HepG2 (cell line): Measurements from ENCODE around the gene NAPG. TPM values are rescaled to one million over a fixed set of nuclear protein-coding genes. Genes with fewer than 3 reads are reported as not detected.

ENCODE experiments used
- CHCHD3 ChIP-seq: sonication (generic); formaldehyde crosslinking; IDR thresholded peaks from 2 replicates; pipeline ENCODE4 v1.8.0; 2022; ENCODE audit warnings: mild to moderate bottlenecking, missing genetic modification reagents, moderate library complexity
- ELF4 ChIP-seq: sonication (generic); formaldehyde crosslinking; IDR thresholded peaks from 2 replicates; pipeline ENCODE4 v1.5.0; 2020; ENCODE audit warnings: missing genetic modification reagents, mild to moderate bottlenecking, moderate library complexity, borderline replicate concordance
- HOXA5 ChIP-seq: sonication (generic); formaldehyde crosslinking; IDR thresholded peaks from 2 replicates; pipeline ENCODE4 v1.4.0; 2020; ENCODE audit warnings: missing genetic modification reagents
- KDM1A ChIP-seq: IDR thresholded peaks from 2 replicates; pipeline ENCODE4 v1.6.1; 2016; ENCODE audit warnings: missing compliant biosample characterization
- PRPF4 ChIP-seq: fragments of 200-400 bp; formaldehyde crosslinking; IDR thresholded peaks from 2 replicates; pipeline ENCODE4 v1.6.1; 2016; ENCODE audit warnings: low read length, low read depth; ENCODE audit not compliant: poor library complexity, severe bottlenecking
- SSRP1 ChIP-seq: IDR thresholded peaks from 2 replicates; pipeline ENCODE4 v1.6.1; 2016; ENCODE audit warnings: control low read depth
- STAG1 ChIP-seq: sonication (generic); formaldehyde crosslinking; IDR thresholded peaks from 2 replicates; pipeline ENCODE4 v1.4.0; 2020; ENCODE audit warnings: missing genetic modification reagents
- ZBTB26 ChIP-seq: IDR thresholded peaks from 2 replicates; pipeline ENCODE4 v1.6.1; 2016; ENCODE audit warnings: missing compliant biosample characterization, missing genetic modification reagents, borderline replicate concordance
- ZNF407 ChIP-seq: sonication (generic); formaldehyde crosslinking; IDR thresholded peaks from one replicate; pipeline ENCODE4 v1.5.1; 2020; ENCODE audit warnings: mild to moderate bottlenecking, missing genetic modification reagents; ENCODE audit errors: not compliant biosample characterization
- ZNF703 ChIP-seq: sonication (generic); formaldehyde crosslinking; IDR thresholded peaks from 2 replicates; pipeline ENCODE4 v1.5.1; 2020; ENCODE audit warnings: missing genetic modification reagents, mild to moderate bottlenecking, moderate library complexity, borderline replicate concordance
- polyA plus RNA-seq, 8 experiments: library from polyadenylated mRNA; depleted of rRNA in 3 of 8; stranded (reverse) in 7 of 8; unstranded in 1 of 8; fragments of >200 nt; fragmentation: Illumina TruSeq in 4 of 8; extraction: Trizol in 4 of 8; gene quantifications; 2 replicates each; pipeline versions ENCODE4 v1.2.1 to v1.2.3, GENCODE V29; 2011 to 2016; ENCODE audit warnings: low read depth in 4 of 8, missing spikeins in 1 of 8, mixed read lengths in 1 of 8; ENCODE audit not compliant: insufficient read depth in 1 of 8
- total RNA-seq, 5 experiments: library from RNA; depleted of rRNA; stranded (reverse); fragments of >200 nt; fragmentation: Illumina TruSeq; extraction: Trizol; gene quantifications; 2 replicates each; pipeline ENCODE4 v1.2.3, GENCODE V29; 2016; ENCODE audit warnings: low read depth in 1 of 5
- TF ChIP-seq, protein P1 (sequence below): sonication (generic); formaldehyde crosslinking; IDR thresholded peaks from 2 replicates; pipeline ENCODE4 v1.4.0; 2020; ENCODE audit warnings: missing genetic modification reagents
- TF ChIP-seq, protein P2 (sequence below): sonication (generic); formaldehyde crosslinking; IDR thresholded peaks from 2 replicates; pipeline ENCODE4 v1.8.0; 2022; ENCODE audit warnings: mild to moderate bottlenecking, missing genetic modification reagents; ENCODE audit not compliant: insufficient replicate concordance

The NAPG gene
- total and polyA plus RNA-seq, 2 of the 13 experiments (the other 11 are each of a cell fraction or from before 2014, with no cell fraction given) = 19.8 to 34.4 TPM

DNA sequence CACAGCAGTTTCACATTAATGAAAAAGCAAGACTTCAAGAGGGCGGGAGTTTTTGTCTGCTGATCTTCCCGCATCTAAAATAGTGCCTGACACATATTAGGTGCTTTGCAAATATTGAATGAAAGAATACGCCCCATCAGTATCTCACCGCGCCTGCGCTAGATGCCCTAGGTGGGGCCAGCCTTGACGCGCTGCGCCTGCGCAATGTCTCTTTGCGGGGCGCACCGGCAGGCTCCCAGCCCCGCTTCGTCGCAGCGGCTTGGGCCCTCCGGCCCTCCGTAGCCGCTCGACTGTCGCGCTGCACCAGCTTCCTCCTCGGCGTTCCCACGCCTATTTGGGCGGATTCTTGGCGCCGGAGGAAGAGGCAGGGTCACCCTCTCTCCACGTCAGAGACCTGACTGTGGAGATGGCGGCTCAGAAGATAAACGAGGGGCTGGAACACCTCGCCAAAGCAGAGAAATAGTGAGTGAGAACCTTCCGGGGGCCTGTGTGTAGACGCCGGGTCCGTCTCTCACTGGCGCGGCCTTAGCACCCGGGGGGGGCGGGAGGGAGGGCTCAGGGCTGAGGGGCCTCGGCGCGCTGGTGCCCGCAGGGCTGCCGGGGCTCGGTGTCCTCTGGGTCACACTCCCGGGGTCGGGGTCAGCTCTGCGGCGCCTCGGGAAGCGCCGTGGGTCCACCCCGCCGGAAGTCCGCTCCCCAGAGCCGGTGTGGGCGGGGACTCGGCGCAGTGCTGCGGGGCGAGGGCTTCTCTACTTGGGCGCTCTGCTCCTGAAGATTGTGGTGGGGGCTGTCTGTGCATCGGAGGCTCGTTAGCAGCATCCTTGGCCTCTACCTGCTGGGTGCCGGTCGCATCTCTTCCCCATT is at the start of gene NAPG (continued):
- TF ChIP-seq ZNF407 = no peak
- no peak for TF ChIP-seq STAG1
- no peak for TF ChIP-seq PRPF4
- TF ChIP-seq CHCHD3 (CRISPR knock-in tag) = no peak
- no peak for TF ChIP-seq KDM1A (CRISPR knock-in tag)
- TF ChIP-seq ELF4 = no peak
- no peak for TF ChIP-seq SSRP1
- peak; percentile 12; the same call in 1 of the 2 replicates for TF ChIP-seq ZBTB26 (CRISPR knock-in tag)
- TF ChIP-seq, protein P1, sequence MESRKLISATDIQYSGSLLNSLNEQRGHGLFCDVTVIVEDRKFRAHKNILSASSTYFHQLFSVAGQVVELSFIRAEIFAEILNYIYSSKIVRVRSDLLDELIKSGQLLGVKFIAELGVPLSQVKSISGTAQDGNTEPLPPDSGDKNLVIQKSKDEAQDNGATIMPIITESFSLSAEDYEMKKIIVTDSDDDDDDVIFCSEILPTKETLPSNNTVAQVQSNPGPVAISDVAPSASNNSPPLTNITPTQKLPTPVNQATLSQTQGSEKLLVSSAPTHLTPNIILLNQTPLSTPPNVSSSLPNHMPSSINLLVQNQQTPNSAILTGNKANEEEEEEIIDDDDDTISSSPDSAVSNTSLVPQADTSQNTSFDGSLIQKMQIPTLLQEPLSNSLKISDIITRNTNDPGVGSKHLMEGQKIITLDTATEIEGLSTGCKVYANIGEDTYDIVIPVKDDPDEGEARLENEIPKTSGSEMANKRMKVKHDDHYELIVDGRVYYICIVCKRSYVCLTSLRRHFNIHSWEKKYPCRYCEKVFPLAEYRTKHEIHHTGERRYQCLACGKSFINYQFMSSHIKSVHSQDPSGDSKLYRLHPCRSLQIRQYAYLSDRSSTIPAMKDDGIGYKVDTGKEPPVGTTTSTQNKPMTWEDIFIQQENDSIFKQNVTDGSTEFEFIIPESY = no peak
- no peak; the same call in 1 of the 2 replicates for TF ChIP-seq HOXA5 (CRISPR knock-in tag)
- TF ChIP-seq, protein P2, sequence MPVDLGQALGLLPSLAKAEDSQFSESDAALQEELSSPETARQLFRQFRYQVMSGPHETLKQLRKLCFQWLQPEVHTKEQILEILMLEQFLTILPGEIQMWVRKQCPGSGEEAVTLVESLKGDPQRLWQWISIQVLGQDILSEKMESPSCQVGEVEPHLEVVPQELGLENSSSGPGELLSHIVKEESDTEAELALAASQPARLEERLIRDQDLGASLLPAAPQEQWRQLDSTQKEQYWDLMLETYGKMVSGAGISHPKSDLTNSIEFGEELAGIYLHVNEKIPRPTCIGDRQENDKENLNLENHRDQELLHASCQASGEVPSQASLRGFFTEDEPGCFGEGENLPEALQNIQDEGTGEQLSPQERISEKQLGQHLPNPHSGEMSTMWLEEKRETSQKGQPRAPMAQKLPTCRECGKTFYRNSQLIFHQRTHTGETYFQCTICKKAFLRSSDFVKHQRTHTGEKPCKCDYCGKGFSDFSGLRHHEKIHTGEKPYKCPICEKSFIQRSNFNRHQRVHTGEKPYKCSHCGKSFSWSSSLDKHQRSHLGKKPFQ = no peak
- TF ChIP-seq ZNF703 = no peak
